WTC11 (cell line): ENCODE results near the gene NPY. TPM values are rescaled to one million over a fixed set of nuclear protein-coding genes. Genes with fewer than 3 reads are reported as not detected.

Experiments used
- ATAC-seq: fragments of 200-7000 bp; cut with Tn5 transposase; 2 replicates; pipeline ENCODE4 v1.10.0; 2021; ENCODE audit warnings: mild to moderate bottlenecking, moderate library complexity
- CTCF ChIA-PET: fragments of 300-600 bp; sonication (Branson Sonifier 250); formaldehyde crosslinking; loops from one replicate; lab custom pipeline; 2021; ENCODE audit warnings: antibody characterized with exemption; lab: Charles Lee
- POLR2A ChIA-PET: fragments of 350-600 bp; sonication (Branson Sonifier 250); formaldehyde crosslinking; loops from one replicate; lab custom pipeline; 2021; ENCODE audit warnings: antibody characterized with exemption; lab: Charles Lee
- DNase-seq: peaks from one replicate; pipeline ENCODE4 v3.0.0; 2021; ENCODE audit warnings: low spot score
- H3K27ac Mint-ChIP-seq: 2 replicates; pipeline ENCODE4 v1.8.0; 2021; ENCODE audit warnings: mixed read lengths
- H3K27me3 Mint-ChIP-seq: 2 replicates; pipeline ENCODE4 v1.8.0; 2021; ENCODE audit warnings: low read depth, mild to moderate bottlenecking, moderate library complexity, mixed read lengths
- H3K36me3 Mint-ChIP-seq: 2 replicates; pipeline ENCODE4 v1.8.0; 2021; ENCODE audit warnings: mixed read lengths
- H3K4me1 Mint-ChIP-seq: 2 replicates; pipeline ENCODE4 v1.8.0; 2022; ENCODE audit warnings: mixed read lengths
- H3K4me3 Mint-ChIP-seq: 2 replicates; pipeline ENCODE4 v1.8.0; 2021; ENCODE audit warnings: mild to moderate bottlenecking, moderate library complexity, mixed read lengths
- H3K9me3 Mint-ChIP-seq: 2 replicates; pipeline ENCODE4 v1.8.0; 2021; ENCODE audit warnings: mixed read lengths
- ARID4B ChIP-seq: sonication (generic); formaldehyde crosslinking; IDR thresholded peaks from 2 replicates; pipeline ENCODE4 v1.8.0; 2023; ENCODE audit warnings: missing genetic modification reagents, mild to moderate bottlenecking, borderline replicate concordance
- ATF1 ChIP-seq: sonication (generic); formaldehyde crosslinking; IDR thresholded peaks from 2 replicates; pipeline ENCODE4 v1.8.1; 2023; ENCODE audit warnings: mild to moderate bottlenecking, moderate library complexity, missing genetic modification reagents
- EMX1 ChIP-seq: fragments of 250-450 bp; sonication (Bioruptor Pico); IDR thresholded peaks from 2 replicates; pipeline ENCODE4 v1.8.0; 2021; ENCODE audit warnings: mild to moderate bottlenecking
- FOXJ3 ChIP-seq: sonication (generic); formaldehyde crosslinking; IDR thresholded peaks from 2 replicates; pipeline ENCODE4 v1.9.0; 2021; ENCODE audit warnings: missing genetic modification reagents, mild to moderate bottlenecking, borderline replicate concordance
- FOXK1 ChIP-seq: sonication (generic); formaldehyde crosslinking; IDR thresholded peaks from 2 replicates; pipeline ENCODE4 v1.8.0; 2022; ENCODE audit warnings: mild to moderate bottlenecking, moderate library complexity, missing genetic modification reagents
- GRHL2 ChIP-seq: fragments of 250-450 bp; sonication (Bioruptor Pico); IDR thresholded peaks from 2 replicates; pipeline ENCODE4 v1.8.0; 2022; ENCODE audit warnings: mild to moderate bottlenecking, moderate library complexity; ENCODE audit not compliant: insufficient replicate concordance, severe bottlenecking
- MXD4 ChIP-seq: fragments of 250-450 bp; sonication (Bioruptor Pico); IDR thresholded peaks from 2 replicates; pipeline ENCODE4 v1.8.0; 2021; ENCODE audit warnings: mild to moderate bottlenecking, moderate library complexity, borderline replicate concordance
- RELA ChIP-seq: sonication (generic); formaldehyde crosslinking; IDR thresholded peaks from 2 replicates; pipeline ENCODE4 v1.8.1; 2022; ENCODE audit warnings: missing genetic modification reagents, mild to moderate bottlenecking, borderline replicate concordance
- RORB ChIP-seq: fragments of 250-450 bp; sonication (Bioruptor Pico); IDR thresholded peaks from 2 replicates; pipeline ENCODE4 v1.9.0; 2021; ENCODE audit warnings: mild to moderate bottlenecking
- SOX15 ChIP-seq: fragments of 250-450 bp; sonication (Bioruptor Pico); IDR thresholded peaks from 2 replicates; pipeline ENCODE4 v1.9.0; 2021; ENCODE audit warnings: mild to moderate bottlenecking
- SP1 ChIP-seq: sonication (generic); formaldehyde crosslinking; conservative IDR thresholded peaks from 2 replicates; pipeline ENCODE4 v1.8.1; 2022; ENCODE audit warnings: missing genetic modification reagents
- ZBTB21 ChIP-seq: sonication (generic); formaldehyde crosslinking; IDR thresholded peaks from 2 replicates; pipeline ENCODE4 v1.8.1; 2023; ENCODE audit warnings: mild to moderate bottlenecking, missing genetic modification reagents, borderline replicate concordance
- ZNF121 ChIP-seq: sonication (generic); formaldehyde crosslinking; IDR thresholded peaks from 2 replicates; pipeline ENCODE4 v1.8.0; 2023; ENCODE audit warnings: missing genetic modification reagents
- ZNF138 ChIP-seq: sonication (generic); formaldehyde crosslinking; conservative IDR thresholded peaks from 2 replicates; pipeline ENCODE4 v1.8.1; 2022; ENCODE audit warnings: mild to moderate bottlenecking, moderate library complexity, missing genetic modification reagents
- ZNF232 ChIP-seq: sonication (generic); formaldehyde crosslinking; IDR thresholded peaks from 2 replicates; pipeline ENCODE4 v1.8.0; 2022; ENCODE audit warnings: mild to moderate bottlenecking, missing genetic modification reagents
- ZNF281 ChIP-seq: sonication (generic); formaldehyde crosslinking; IDR thresholded peaks from 2 replicates; pipeline ENCODE4 v1.8.0; 2023; ENCODE audit warnings: mild to moderate bottlenecking, missing genetic modification reagents
- ZNF317 ChIP-seq: sonication (generic); formaldehyde crosslinking; IDR thresholded peaks from 2 replicates; pipeline ENCODE4 v1.8.1; 2023; ENCODE audit warnings: low read depth, mild to moderate bottlenecking, moderate library complexity, missing genetic modification reagents, borderline replicate concordance
- ZNF423 ChIP-seq: fragments of 250-450 bp; sonication (Bioruptor Pico); IDR thresholded peaks from 2 replicates; pipeline ENCODE4 v2.1.2; 2022; ENCODE audit warnings: mild to moderate bottlenecking, moderate library complexity
- total RNA-seq: library from RNA; stranded (reverse); gene quantifications from 3 replicates; pipeline ENCODE4 v1.2.3, GENCODE V29; 2021
- TF ChIP-seq, protein P1 (sequence below): sonication (generic); formaldehyde crosslinking; IDR thresholded peaks from 2 replicates; pipeline ENCODE4 v1.8.1; 2023; ENCODE audit warnings: mild to moderate bottlenecking, missing genetic modification reagents

The NPY gene
- total RNA-seq, 1 experiment from 2014 or later: 0.63 TPM

DNA sequence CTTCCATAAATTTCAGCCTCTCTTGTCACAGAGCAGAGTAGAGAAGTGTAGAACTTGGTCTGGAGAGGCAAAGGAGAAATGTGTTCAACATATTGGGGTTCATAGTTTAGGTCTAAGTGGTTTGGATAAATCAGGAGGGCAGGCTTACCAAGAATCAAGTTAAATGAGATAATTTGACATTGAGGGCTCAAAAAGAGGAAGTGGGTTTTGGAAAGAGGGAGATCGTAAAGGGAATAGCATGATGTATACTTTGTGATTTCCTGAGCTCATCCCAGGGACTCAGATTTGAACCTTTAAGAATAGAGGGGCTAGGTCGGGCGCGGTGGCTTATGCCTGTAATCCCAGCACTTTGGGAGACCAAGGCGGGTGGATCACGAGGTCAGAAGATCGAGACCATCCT lies 34.7 kb upstream of the NPY start:
- POLR2A ChIA-PET: no interaction called here
- no peak for ATAC-seq
- no peaks in the 10 kb centered on the region for H3K27me3 Mint-ChIP-seq

DNA sequence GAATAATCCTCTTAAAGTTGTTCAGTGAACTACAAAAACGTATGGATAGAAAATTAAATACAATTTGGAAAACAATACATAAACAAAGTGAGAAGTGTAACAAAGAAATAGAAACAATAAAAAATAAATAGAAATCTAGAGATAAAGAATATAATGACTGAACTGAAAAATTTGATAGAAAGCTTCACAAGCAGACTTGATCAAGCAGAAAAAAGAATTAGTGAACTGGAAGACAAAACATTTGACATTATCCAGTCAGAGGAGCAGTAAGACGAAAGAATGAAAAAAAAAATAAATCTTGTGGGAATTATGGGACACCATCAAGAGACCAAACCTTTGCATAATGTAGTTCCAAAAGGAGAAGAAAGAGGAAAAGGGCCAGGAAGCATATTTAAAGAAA lies 32.4 kb upstream of the NPY start:
- TF ChIP-seq ZNF232 (CRISPR knock-in tag): no peak
- Mint-ChIP-seq H3K27me3 (no peaks in the 10 kb centered on the region), H3K36me3 (no peaks in the 10 kb centered on the region), H3K9me3 (peaks cover 22% of the 10 kb centered on the region), H3K4me1 (0 out of 2 replicates have a peak, but pooled peaks cover 2% of the 10 kb centered on the region), H3K4me3 (no peak overlapping the region), H3K27ac (no peak overlapping the region)
- no peak for DNase-seq
- no peak for ATAC-seq
- ChIA-PET POLR2A (no interaction called here), CTCF (no interaction called here)

More for the DNA sequence above, 34.7 kb upstream of the NPY start:
- DNase-seq: no peak
- no peak overlapping the region for H3K4me3 Mint-ChIP-seq
- CTCF ChIA-PET: interaction anchor here (1.5 kb wide), 1 partner anchor 310 kb away, joined by 3 read pairs; no protein-coding TSS in a partner anchor
- 0 out of 2 replicates have a peak, but pooled peaks cover 2% of the 10 kb centered on the region for H3K4me1 Mint-ChIP-seq
- H3K9me3 Mint-ChIP-seq: peaks cover 21% of the 10 kb centered on the region
- H3K36me3 Mint-ChIP-seq: no peaks in the 10 kb centered on the region
- no peak overlapping the region for H3K27ac Mint-ChIP-seq
- TF ChIP-seq ARID4B (CRISPR knock-in tag) (no peak), GRHL2 (CRISPR knock-in tag) (no peak), ZNF423 (CRISPR knock-in tag) (no peak), ZNF317 (CRISPR knock-in tag) (no peak), FOXK1 (CRISPR knock-in tag) (no peak), ATF1 (CRISPR knock-in tag) (no peak), RELA (CRISPR knock-in tag) (no peak), ZNF138 (CRISPR knock-in tag) (no peak), FOXJ3 (CRISPR knock-in tag) (no peak), SP1 (CRISPR knock-in tag) (no peak), EMX1 (CRISPR knock-in tag) (no peak), ZNF121 (CRISPR knock-in tag) (no peak), ZNF281 (no peak)
- TF ChIP-seq, protein P1, sequence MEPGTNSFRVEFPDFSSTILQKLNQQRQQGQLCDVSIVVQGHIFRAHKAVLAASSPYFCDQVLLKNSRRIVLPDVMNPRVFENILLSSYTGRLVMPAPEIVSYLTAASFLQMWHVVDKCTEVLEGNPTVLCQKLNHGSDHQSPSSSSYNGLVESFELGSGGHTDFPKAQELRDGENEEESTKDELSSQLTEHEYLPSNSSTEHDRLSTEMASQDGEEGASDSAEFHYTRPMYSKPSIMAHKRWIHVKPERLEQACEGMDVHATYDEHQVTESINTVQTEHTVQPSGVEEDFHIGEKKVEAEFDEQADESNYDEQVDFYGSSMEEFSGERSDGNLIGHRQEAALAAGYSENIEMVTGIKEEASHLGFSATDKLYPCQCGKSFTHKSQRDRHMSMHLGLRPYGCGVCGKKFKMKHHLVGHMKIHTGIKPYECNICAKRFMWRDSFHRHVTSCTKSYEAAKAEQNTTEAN (CRISPR knock-in tag): no peak

DNA sequence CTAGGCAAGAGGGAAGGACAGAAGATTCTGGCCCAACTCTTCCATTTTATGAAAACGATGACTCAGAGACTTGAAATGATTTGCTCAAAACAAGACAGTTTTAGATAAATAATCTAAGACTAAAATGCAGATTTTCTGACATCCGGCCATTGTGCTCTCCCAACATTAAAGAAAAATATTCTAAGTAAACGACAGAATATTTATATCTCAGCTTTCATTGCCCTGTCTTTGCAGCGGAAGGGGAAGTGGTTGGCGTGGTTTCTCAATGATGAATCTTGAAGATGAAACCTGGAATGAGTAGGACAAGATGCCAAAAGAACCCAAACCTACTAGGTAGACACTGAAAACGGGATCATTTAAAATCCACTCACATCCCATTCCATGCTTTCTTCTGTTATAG lies 28.9 kb upstream of the NPY start:
- H3K27me3 Mint-ChIP-seq: no peaks in the 10 kb centered on the region
- no peak for DNase-seq
- no peaks in the 10 kb centered on the region for H3K36me3 Mint-ChIP-seq
- ChIA-PET POLR2A (no interaction called here), CTCF (no interaction called here)
- no peak overlapping the region for H3K4me3 Mint-ChIP-seq
- peaks cover 19% of the 10 kb centered on the region for H3K9me3 Mint-ChIP-seq
- no peak overlapping the region for H3K27ac Mint-ChIP-seq
- no peaks in the 10 kb centered on the region for H3K4me1 Mint-ChIP-seq
- TF ChIP-seq SOX15 (CRISPR knock-in tag) (no peak), MXD4 (CRISPR knock-in tag) (no peak), ZBTB21 (CRISPR knock-in tag) (no peak), RORB (no peak)
- ATAC-seq: no peak
